ENCODE data around the gene ZNF593. TPM values are rescaled to one million over a fixed set of nuclear protein-coding genes. Genes with fewer than 3 reads are reported as not detected.
A peak's percentile ranks its signal among the peaks of the same experiment; 100 is the strongest.

The ZNF593 gene
- total RNA-seq, 2 donors from 2014 or later = 15.6 to 15.9 TPM

DNA sequence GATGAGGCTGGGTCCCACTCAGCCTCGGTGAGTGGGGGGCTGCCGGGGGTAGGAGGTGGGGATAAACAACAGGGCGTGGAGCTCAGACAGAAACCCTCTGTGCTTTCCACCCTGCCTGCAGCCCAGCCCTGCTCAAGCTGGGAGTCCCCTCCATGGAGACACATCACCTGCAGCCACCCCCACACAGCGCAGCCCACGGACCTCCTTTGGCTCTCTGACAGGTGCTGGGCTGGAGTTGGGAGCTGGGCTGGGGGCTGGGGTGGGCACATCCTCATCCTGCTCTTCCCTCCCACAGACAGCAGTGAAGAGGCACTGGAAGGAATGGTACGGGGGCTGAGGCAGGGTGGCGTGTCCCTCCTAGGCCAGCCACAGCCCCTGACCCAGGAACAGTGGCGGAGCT is 18.8 kb downstream of the ZNF593 start:
- H3K9me3 ChIP-seq (ENCODE audit: control insufficient read depth, low read length, poor library complexity, severe bottlenecking) = no peaks in the 10 kb centered on the region
- H3K27ac Mint-ChIP-seq = no peak overlapping the region
- ATAC-seq = no peak
- no peaks in the 10 kb centered on the region for H3K27me3 Mint-ChIP-seq
- H3K4me1 Mint-ChIP-seq = peaks cover 12% of the 10 kb centered on the region
- DNase-seq = no peak
- no peaks in the 10 kb centered on the region for H3K36me3 Mint-ChIP-seq (ENCODE audit: low read depth)
- H3K4me3 Mint-ChIP-seq = no peak overlapping the region

DNA sequence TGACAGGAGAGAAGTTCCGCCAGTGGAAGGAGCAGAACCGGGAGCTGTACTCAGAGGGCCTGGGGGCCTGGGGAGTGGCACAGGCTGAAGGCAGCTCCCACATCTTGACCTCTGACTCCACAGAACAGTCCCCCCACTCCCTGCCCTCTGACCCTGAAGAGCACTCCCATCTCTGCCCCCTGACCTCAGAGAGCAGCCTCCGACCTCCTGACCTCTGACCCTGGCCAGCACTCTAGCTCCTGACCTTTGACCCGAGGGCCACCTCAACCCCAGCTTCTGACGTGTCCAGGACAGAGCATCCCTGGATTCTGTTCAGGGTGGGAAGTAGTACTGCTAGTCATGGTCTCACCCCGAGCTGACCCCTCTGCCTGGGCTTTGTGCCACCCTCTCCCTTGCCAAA is 19.6 kb downstream of the ZNF593 start:
- Mint-ChIP-seq H3K4me1 (peaks cover 16% of the 10 kb centered on the region), H3K4me3 (no peak overlapping the region), H3K27ac (no peak overlapping the region), H3K36me3 (ENCODE audit: low read depth) (no peaks in the 10 kb centered on the region), H3K27me3 (no peaks in the 10 kb centered on the region)
- DNase-seq = no peak
- no peaks in the 10 kb centered on the region for H3K9me3 ChIP-seq (ENCODE audit: control insufficient read depth, low read length, poor library complexity, severe bottlenecking)
- ATAC-seq = no peak

DNA sequence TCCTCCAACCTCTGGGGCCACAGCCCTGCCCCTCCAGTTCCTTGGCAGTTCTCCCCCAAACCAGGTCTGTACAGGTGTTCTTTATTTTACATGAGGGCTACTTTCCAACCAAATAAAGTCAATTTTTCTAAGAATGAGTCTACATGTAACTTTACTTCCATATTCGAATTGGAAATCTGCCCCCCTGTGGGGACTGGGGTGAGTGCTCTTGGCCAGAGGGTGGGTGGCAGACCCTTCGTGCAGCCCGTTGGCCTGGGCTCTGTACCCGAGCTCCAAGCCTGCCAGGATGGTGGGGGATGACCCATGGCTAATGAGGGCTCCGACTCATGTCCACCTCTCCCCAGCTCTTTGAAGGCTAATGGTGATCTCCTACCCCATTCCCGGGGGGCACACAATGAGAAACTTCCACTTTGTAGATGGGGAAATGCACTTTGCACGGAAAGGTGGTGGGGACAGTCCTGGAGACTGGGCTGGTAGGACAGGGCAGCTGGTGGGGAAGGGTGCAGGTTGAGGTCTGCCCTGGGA is 20.1 kb downstream of the ZNF593 start:
- no peak overlapping the region for H3K27ac Mint-ChIP-seq
- H3K27me3 Mint-ChIP-seq = no peaks in the 10 kb centered on the region
- H3K4me3 Mint-ChIP-seq = no peak overlapping the region
- no peaks in the 10 kb centered on the region for H3K9me3 ChIP-seq (ENCODE audit: control insufficient read depth, low read length, poor library complexity, severe bottlenecking)
- H3K36me3 Mint-ChIP-seq (ENCODE audit: low read depth) = no peaks in the 10 kb centered on the region
- H3K4me1 Mint-ChIP-seq = peaks cover 16% of the 10 kb centered on the region
- DNase-seq = no peak
- ATAC-seq = no peak

DNA sequence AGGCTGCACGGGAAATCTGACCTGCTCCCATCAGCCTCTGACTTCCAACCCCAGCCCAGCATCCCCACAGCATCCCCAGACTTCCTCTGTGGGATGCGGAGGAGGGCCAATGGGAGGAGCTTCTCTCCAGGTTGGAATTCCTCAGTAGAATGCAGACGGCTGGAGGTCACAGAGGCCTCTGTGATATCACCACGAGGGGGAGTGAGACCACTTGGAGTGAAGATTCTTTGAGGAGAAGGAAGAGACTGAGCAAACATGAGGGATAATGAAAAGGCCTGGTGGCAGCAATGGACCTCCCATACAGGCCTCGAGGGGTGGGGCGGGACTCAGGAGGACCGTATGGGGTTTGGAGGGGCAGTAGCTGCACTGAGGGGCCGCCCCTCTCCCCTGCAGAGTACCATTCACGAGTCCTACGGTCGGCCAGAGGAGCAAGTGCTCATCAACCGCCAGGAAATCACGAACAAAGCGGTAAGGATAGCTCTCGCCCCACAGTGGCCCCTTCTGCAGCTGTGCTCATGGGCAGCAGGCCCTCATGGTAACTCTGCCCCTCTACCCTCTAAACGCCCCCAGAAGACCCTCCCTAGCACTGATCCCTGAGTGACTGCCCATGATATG is 20.8 kb downstream of the ZNF593 start, which contains the start of gene CATSPER4:
TSS of gene CATSPER4 (plus strand) at position 230 of the 615 bp plus-strand sequence. CDS start at position 256, 26 bp downstream.
- ATAC-seq = no peak
- H3K27ac Mint-ChIP-seq = peak within 1 kb of the TSS; percentile 1
- H3K4me3 Mint-ChIP-seq = no peak within 1 kb of the TSS

DNA sequence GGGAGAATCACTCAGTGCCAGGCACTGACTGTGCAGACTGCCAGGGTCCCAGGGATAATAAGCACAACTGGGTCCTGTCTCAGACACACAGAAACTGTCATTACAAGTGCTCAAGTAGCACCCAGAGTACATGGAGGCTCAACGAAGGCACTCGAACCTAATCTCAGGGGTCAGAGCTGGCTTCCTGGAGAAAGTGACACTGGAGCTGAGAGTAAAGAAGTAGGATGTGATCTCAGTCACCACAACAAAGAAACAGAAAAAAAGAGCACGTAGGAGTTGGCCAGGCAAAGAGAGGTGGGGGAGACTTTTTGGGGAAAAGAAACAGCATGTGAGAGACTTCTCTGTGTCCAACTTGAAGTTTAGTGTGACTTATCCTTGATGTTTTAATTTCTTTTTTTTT is 22.0 kb downstream of the ZNF593 start:
- H3K9me3 ChIP-seq (ENCODE audit: control insufficient read depth, low read length, poor library complexity, severe bottlenecking) = no peaks in the 10 kb centered on the region
- Mint-ChIP-seq H3K27ac (peak overlapping the region; percentile 1), H3K27me3 (no peaks in the 10 kb centered on the region), H3K36me3 (ENCODE audit: low read depth) (no peaks in the 10 kb centered on the region), H3K4me1 (peaks cover 16% of the 10 kb centered on the region), H3K4me3 (no peak overlapping the region)
- ATAC-seq (peak; percentile 20), DNase-seq (no peak)

More for the DNA sequence above, 20.8 kb downstream of the ZNF593 start, which contains the start of gene CATSPER4:
- Mint-ChIP-seq H3K4me1 (peaks cover 16% of the 10 kb centered on the region), H3K27me3 (no peaks in the 10 kb centered on the region), H3K36me3 (ENCODE audit: low read depth) (no peaks in the 10 kb centered on the region)
- H3K9me3 ChIP-seq (ENCODE audit: control insufficient read depth, low read length, poor library complexity, severe bottlenecking) = no peaks in the 10 kb centered on the region
- no peak for DNase-seq

DNA sequence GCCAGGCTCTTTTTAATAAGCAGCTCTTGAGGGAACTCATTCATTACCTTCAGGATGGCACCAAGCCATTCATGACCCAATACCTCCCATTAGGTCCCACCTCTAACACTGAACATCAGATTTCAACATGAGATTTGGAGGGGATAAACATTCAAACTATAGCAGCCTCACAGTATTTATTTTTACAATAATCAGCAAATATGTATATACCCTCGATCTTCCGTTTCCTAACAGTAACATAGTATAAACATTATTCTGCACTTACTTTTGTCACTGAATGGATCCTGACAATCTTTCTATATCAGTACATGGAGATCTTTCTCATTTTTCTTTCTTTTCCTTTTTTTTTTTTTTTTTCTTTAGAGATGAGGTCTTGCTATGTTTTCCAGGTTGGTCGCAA is 26.1 kb downstream of the ZNF593 start:
- no peak for ATAC-seq
- no peaks in the 10 kb centered on the region for H3K9me3 ChIP-seq (ENCODE audit: control insufficient read depth, low read length, poor library complexity, severe bottlenecking)
- peaks cover 24% of the 10 kb centered on the region for H3K4me1 Mint-ChIP-seq
- peaks cover 7% of the 10 kb centered on the region for H3K27me3 Mint-ChIP-seq
- no peaks in the 10 kb centered on the region for H3K36me3 Mint-ChIP-seq (ENCODE audit: low read depth)
- H3K27ac Mint-ChIP-seq = no peak overlapping the region
- DNase-seq = no peak
- no peak overlapping the region for H3K4me3 Mint-ChIP-seq

DNA sequence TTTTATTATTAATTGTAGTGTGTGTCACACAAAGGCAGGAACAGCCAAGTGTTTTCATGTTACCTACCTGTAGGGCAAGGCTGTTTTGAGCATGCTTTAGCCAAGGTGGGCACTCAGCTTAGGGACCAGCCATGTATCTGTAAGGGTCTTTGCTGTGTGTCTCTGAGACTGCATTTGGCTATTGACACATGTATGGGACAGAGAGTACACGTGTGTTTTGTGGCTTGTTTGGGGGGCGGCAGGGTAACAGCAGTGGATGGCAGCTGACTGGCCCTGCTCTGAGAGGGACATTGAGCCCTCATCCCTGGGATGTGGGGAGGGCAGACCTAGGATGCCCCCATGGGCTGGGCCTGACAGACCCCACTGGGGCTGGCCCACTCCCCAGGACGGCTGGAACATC is 27.6 kb downstream of the ZNF593 start:
- H3K4me1 Mint-ChIP-seq = peaks cover 28% of the 10 kb centered on the region
- H3K9me3 ChIP-seq (ENCODE audit: control insufficient read depth, low read length, poor library complexity, severe bottlenecking) = no peaks in the 10 kb centered on the region
- H3K27ac Mint-ChIP-seq = no peak overlapping the region
- H3K36me3 Mint-ChIP-seq (ENCODE audit: low read depth) = no peaks in the 10 kb centered on the region
- no peak for DNase-seq
- H3K27me3 Mint-ChIP-seq = peaks cover 7% of the 10 kb centered on the region
- ATAC-seq = no peak
- H3K4me3 Mint-ChIP-seq = no peak overlapping the region

DNA sequence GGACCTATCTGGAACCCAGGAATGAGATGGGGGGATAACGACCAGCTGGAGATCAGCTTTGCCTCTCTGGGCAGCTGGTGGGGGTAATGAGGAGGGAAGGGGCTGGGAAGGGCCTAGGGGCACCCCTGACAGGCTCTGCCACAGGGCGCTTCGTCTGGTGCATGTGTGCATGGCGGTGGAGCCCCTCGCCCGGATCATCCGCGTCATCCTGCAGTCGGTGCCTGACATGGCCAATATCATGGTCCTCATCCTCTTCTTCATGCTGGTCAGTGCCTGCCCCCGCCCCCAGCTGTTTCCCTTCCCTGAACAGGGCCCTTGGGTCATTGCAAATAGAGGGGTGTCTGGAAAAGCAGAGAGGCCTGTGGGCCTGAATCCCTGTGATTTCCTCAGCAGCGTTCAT is 28.1 kb downstream of the ZNF593 start:
- H3K4me3 Mint-ChIP-seq = no peak overlapping the region
- ATAC-seq (no peak), DNase-seq (no peak)
- H3K27me3 Mint-ChIP-seq = peaks cover 7% of the 10 kb centered on the region
- H3K4me1 Mint-ChIP-seq = peaks cover 33% of the 10 kb centered on the region
- H3K36me3 Mint-ChIP-seq (ENCODE audit: low read depth) = no peaks in the 10 kb centered on the region
- H3K27ac Mint-ChIP-seq = no peak overlapping the region
- no peaks in the 10 kb centered on the region for H3K9me3 ChIP-seq (ENCODE audit: control insufficient read depth, low read length, poor library complexity, severe bottlenecking)

DNA sequence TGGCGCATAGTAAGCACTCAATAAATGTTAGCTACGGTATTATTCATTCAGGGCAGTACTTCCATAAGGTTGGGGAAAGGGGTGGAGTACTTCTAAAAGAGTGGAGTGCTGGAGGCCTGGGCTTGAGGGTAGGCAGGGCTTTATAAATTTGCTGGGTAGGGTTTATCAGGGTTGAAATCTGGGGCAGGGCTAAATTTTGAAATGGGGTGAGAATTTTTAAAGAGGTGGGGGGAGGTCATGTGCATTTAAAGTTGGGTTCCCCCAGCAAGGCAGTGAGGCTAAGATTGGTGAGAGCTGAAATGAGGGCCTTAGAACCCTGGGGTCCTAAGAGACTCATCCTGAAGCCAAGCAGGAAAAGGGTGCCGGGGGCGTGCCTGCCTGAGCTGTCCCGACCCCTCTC is 30.7 kb downstream of the ZNF593 start:
- Mint-ChIP-seq H3K4me3 (peak overlapping the region; percentile 41), H3K36me3 (ENCODE audit: low read depth) (no peaks in the 10 kb centered on the region), H3K27me3 (peaks cover 7% of the 10 kb centered on the region), H3K4me1 (peaks cover 39% of the 10 kb centered on the region), H3K27ac (peak overlapping the region; percentile 92)
- no peak for DNase-seq
- no peaks in the 10 kb centered on the region for H3K9me3 ChIP-seq (ENCODE audit: control insufficient read depth, low read length, poor library complexity, severe bottlenecking)
- ATAC-seq = no peak

DNA sequence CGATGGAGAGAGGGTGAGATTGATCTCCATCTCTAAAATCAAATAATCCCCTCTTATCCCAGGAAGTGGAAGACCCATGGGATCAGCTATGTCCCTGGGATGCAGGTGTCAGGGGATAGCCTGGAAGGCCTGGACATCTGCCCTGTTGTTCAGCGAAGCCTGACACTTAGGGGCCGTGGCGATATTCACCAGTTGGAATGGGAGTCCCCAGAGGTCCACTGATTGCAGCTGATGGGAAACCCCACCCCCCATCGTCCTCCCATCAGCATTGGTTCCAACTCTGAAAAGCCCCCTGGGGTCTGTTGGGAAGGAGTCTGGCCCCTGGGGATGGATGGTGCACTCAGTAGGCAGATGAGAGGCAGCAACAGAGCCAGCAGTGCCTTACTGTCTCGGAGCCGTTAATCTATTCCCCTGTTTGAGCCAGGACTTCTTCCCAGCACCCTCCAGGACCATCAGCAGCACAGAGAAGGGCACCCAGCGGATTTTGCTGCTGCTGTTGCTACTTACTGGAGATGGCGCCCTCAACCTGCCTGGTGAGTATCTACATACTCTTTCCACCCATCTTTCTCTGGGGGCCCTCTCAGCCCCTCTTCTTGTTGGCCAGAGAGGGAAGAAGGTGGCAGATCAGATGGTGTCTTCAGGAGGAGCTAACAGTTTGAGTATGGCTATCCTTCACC is 34.1 kb downstream of the ZNF593 start:
- peak overlapping the region; percentile 21 for H3K4me3 Mint-ChIP-seq
- H3K27me3 Mint-ChIP-seq = no peaks in the 10 kb centered on the region
- no peaks in the 10 kb centered on the region for H3K36me3 Mint-ChIP-seq (ENCODE audit: low read depth)
- no peaks in the 10 kb centered on the region for H3K9me3 ChIP-seq (ENCODE audit: control insufficient read depth, low read length, poor library complexity, severe bottlenecking)
- ATAC-seq (no peak), DNase-seq (no peak)
- no peak overlapping the region for H3K27ac Mint-ChIP-seq
- H3K4me1 Mint-ChIP-seq = peaks cover 39% of the 10 kb centered on the region

DNA sequence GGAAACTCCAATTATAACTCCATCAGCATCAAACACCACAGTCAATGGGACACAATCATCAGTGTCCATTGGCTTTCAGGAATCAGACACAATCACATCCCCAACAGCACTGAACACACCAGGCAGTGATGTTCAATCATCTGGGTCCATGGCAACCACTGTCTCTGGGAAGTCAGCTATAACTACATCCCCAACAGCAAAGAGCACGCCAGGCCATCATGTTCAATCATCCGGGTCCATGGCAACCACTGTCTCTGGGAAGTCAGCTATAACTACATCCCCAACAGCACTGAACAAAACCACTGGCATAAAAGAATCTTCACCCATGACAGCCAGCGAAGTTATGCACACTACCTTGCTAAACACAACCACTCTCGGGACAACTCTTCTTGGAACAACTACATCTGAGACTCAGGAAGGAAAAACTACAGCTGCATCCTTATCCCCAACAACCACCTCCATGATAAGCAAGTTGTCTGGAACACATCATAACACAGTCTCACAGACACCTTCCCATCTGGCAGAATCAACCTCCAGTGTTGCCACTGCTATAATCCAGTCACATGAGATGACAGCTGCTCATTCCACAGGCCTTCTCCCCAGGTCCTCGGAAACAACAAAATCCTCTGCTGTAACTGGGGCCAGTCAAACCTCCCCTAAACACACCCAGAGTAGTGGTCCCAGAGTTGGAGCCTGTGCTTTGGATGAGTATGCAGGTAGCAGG is 40.6 kb downstream of the ZNF593 start:
- Mint-ChIP-seq H3K4me1 (peaks cover 4% of the 10 kb centered on the region), H3K27me3 (no peaks in the 10 kb centered on the region), H3K4me3 (no peak overlapping the region), H3K27ac (no peak overlapping the region), H3K36me3 (ENCODE audit: low read depth) (no peaks in the 10 kb centered on the region)
- no peak for ATAC-seq
- no peak for DNase-seq
- H3K9me3 ChIP-seq (ENCODE audit: control insufficient read depth, low read length, poor library complexity, severe bottlenecking) = no peaks in the 10 kb centered on the region

DNA sequence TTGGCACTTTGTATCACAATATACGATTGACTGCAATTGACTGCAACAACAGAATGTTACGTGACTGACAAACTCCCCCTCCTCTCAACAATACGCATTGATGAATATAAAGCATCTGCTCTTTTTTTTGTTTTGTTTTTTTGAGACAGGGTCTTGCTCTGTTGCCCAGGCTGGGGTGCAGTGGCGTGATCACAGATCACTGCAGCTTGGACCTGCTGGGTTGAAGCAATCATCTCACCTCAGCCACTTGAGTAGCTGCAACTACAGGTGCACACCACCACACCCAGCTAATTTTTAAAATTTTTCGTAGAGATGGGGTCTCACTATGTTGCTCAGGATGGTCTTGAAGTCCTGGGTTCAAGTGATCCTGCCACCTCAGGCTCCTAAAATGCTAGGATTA is 43.0 kb downstream of the ZNF593 start:
- no peaks in the 10 kb centered on the region for H3K27me3 Mint-ChIP-seq
- H3K4me1 Mint-ChIP-seq = peaks cover 4% of the 10 kb centered on the region
- no peaks in the 10 kb centered on the region for H3K9me3 ChIP-seq (ENCODE audit: control insufficient read depth, low read length, poor library complexity, severe bottlenecking)
- no peak overlapping the region for H3K4me3 Mint-ChIP-seq
- no peaks in the 10 kb centered on the region for H3K36me3 Mint-ChIP-seq (ENCODE audit: low read depth)
- H3K27ac Mint-ChIP-seq = no peak overlapping the region
- no peak for ATAC-seq
- no peak for DNase-seq

DNA sequence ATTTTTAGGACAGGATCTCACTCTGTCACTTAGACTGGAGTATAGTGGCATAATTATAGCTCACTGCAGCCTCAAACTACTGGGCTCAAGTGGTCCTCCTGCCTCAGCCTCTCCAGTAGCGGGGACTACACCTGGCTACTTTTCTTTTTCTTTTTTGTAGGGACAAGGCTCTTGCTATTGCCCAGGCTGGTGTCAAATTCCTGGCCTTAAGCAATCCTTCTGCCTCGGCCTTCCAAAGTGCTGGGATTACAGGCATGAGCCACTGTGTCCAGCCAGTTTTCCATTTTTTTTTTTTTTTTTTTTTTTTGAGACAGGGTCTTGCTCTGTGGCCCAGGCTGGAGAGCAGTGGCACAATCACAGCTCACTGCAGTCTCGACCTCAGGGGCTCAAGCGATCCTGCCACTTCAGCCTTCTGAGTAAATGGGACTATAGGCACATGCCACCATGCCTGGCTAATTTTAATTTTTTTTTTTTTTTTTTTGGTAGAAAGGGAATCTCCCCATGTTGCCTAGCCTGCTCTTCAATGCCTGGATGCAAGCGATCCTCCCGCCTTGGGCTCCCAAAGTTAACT is 43.7 kb downstream of the ZNF593 start:
- ATAC-seq (no peak), DNase-seq (no peak)
- no peaks in the 10 kb centered on the region for H3K9me3 ChIP-seq (ENCODE audit: control insufficient read depth, low read length, poor library complexity, severe bottlenecking)
- H3K4me3 Mint-ChIP-seq = no peak overlapping the region
- no peak overlapping the region for H3K27ac Mint-ChIP-seq
- H3K27me3 Mint-ChIP-seq = no peaks in the 10 kb centered on the region
- H3K36me3 Mint-ChIP-seq (ENCODE audit: low read depth) = no peaks in the 10 kb centered on the region
- peaks cover 4% of the 10 kb centered on the region for H3K4me1 Mint-ChIP-seq

All from T-helper 17 cell (primary cell).